Measurements from ENCODE around the gene GLI1. TPM values are rescaled to one million over a fixed set of nuclear protein-coding genes. Genes with fewer than 3 reads are reported as not detected.

The GLI1 gene
- total and polyA plus RNA-seq, 2 donors (not counting 1 experiment from before 2014, with no cell fraction given) = 0.40 to 2.0 TPM

DNA sequence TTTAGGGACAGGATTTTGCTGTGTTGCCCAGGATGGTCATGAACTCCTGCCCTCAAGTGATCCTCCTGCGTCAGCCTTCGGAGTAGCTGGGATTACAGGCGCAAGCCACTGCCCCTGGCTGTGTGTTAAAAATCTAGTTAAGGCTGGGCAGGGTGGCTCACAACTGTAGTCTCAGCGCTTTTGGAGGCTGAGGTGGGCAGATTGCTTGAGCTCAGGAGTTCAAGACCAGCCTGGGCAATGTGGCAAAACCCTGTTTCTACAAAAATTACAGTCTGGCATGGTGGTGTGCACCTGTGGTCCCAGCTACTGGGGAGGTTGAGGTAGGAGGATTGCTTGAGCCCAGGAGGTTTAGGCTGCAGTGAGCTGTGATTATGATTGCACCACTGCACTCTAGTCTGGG lies 51.6 kb downstream of the GLI1 start:
- no peak for DNase-seq (ENCODE audit: low read depth in 2 of 2)
- Histone ChIP-seq H4K20me1 (ENCODE audit: control insufficient read depth, extremely low read depth, insufficient read depth, low read length) (no peaks in the 10 kb centered on the region), H3K27ac (ENCODE audit: insufficient read depth, low read length) (no peak overlapping the region), H3K9me3 (ENCODE audit: control insufficient read depth, insufficient read depth, low read depth, low read length) (no peaks in the 10 kb centered on the region), H3K4me1 (ENCODE audit: control insufficient read depth, extremely low read depth, insufficient read depth, low read length) (no peaks in the 10 kb centered on the region), H3K4me3 (replicated peaks in 1 of 4; ENCODE audit: control extremely low read depth in 1 of 4, insufficient read depth in 1 of 4, low read depth in 3 of 4, low read length in 4 of 4) (no peak overlapping the region), H3K4me2 (ENCODE audit: extremely low read depth, insufficient read depth, low read length) (no peak overlapping the region), H3K36me3 (ENCODE audit: control insufficient read depth, insufficient read depth, low read length) (peaks cover 19% of the 10 kb centered on the region), H3K9ac (ENCODE audit: insufficient read depth, low read length) (no peak overlapping the region), H3K27me3 (ENCODE audit: control insufficient read depth, insufficient read depth, low read length) (no peaks in the 10 kb centered on the region), H2AFZ (ENCODE audit: low read length) (no peak overlapping the region), H3K79me2 (ENCODE audit: control insufficient read depth, insufficient read depth, low read length) (no peaks in the 10 kb centered on the region)
- TF ChIP-seq EZH2 (IDR thresholded peaks at IDR 0.05; ENCODE audit: low read length, missing control alignments) = no peak
- TF ChIP-seq, protein P1, sequence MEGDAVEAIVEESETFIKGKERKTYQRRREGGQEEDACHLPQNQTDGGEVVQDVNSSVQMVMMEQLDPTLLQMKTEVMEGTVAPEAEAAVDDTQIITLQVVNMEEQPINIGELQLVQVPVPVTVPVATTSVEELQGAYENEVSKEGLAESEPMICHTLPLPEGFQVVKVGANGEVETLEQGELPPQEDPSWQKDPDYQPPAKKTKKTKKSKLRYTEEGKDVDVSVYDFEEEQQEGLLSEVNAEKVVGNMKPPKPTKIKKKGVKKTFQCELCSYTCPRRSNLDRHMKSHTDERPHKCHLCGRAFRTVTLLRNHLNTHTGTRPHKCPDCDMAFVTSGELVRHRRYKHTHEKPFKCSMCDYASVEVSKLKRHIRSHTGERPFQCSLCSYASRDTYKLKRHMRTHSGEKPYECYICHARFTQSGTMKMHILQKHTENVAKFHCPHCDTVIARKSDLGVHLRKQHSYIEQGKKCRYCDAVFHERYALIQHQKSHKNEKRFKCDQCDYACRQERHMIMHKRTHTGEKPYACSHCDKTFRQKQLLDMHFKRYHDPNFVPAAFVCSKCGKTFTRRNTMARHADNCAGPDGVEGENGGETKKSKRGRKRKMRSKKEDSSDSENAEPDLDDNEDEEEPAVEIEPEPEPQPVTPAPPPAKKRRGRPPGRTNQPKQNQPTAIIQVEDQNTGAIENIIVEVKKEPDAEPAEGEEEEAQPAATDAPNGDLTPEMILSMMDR (conservative IDR thresholded peaks at IDR 0.05 in 1 of 2, IDR thresholded peaks at IDR 0.05 in 1 of 2; ENCODE audit: low read depth in 1 of 2, low read length in 2 of 2) = no peak

DNA sequence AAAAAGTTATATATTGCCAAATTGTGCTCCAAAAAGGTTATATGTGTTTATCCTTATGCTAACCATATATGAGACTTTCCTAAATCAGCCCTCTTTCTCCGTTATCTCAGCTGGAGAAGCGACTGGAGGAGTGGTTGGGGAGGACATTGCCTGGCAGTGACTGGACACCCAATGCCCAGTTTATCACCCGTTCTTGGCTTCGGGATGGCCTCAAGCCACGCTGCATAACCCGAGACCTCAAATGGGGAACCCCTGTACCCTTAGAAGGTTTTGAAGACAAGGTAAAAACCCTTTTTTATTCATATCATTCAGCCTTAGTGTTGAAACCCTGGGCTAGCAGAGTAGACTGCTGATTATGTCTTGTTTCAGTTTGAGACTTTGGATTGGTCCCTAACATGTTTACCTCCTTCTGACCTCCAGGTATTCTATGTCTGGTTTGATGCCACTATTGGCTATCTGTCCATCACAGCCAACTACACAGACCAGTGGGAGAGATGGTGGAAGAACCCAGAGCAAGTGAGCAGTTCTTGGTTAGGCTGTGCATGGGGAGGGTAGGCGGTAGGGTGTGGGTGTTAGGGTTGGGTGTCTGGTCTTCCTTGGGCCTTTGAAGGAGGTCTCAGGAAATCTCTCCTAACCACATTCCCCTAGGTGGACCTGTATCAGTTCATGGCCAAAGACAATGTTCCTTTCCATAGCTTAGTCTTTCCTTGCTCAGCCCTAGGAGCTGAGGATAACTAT lies 52.2 kb downstream of the GLI1 start:
- Histone ChIP-seq H3K27ac (ENCODE audit: insufficient read depth, low read length) (no peak overlapping the region), H3K4me2 (ENCODE audit: extremely low read depth, insufficient read depth, low read length) (no peak overlapping the region), H3K36me3 (ENCODE audit: control insufficient read depth, insufficient read depth, low read length) (peaks cover 22% of the 10 kb centered on the region), H4K20me1 (ENCODE audit: control insufficient read depth, extremely low read depth, insufficient read depth, low read length) (no peaks in the 10 kb centered on the region), H3K9ac (ENCODE audit: insufficient read depth, low read length) (no peak overlapping the region), H3K27me3 (ENCODE audit: control insufficient read depth, insufficient read depth, low read length) (no peaks in the 10 kb centered on the region), H3K4me1 (ENCODE audit: control insufficient read depth, extremely low read depth, insufficient read depth, low read length) (peaks cover 3% of the 10 kb centered on the region), H3K4me3 (replicated peaks in 1 of 4; ENCODE audit: control extremely low read depth in 1 of 4, insufficient read depth in 1 of 4, low read depth in 3 of 4, low read length in 4 of 4) (no peak overlapping the region), H3K9me3 (ENCODE audit: control insufficient read depth, insufficient read depth, low read depth, low read length) (no peaks in the 10 kb centered on the region), H3K79me2 (ENCODE audit: control insufficient read depth, insufficient read depth, low read length) (peaks cover 2% of the 10 kb centered on the region), H2AFZ (ENCODE audit: low read length) (no peak overlapping the region)
- TF ChIP-seq, protein P1 (conservative IDR thresholded peaks at IDR 0.05 in 1 of 2, IDR thresholded peaks at IDR 0.05 in 1 of 2; ENCODE audit: low read depth in 1 of 2, low read length in 2 of 2) = no peak
- no peak for DNase-seq (ENCODE audit: low read depth in 2 of 2)

DNA sequence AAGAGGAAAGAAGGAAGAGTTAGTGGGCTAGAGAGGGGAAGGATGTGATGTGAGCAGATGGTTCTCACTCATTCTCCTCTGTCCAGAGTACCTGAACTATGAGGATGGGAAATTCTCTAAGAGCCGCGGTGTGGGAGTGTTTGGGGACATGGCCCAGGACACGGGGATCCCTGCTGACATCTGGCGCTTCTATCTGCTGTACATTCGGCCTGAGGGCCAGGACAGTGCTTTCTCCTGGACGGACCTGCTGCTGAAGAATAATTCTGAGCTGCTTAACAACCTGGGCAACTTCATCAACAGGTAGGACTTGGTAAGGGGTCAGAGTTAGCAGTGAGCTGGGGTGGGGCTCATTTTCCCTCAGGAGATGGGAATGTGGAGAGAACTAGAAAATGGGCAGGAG lies 53.1 kb downstream of the GLI1 start:
- H3K79me2 ChIP-seq (ENCODE audit: control insufficient read depth, insufficient read depth, low read length) = peaks cover 11% of the 10 kb centered on the region
- H2AFZ ChIP-seq (ENCODE audit: low read length) = no peak overlapping the region
- peaks cover 8% of the 10 kb centered on the region for H3K4me1 ChIP-seq (ENCODE audit: control insufficient read depth, extremely low read depth, insufficient read depth, low read length)
- H3K36me3 ChIP-seq (ENCODE audit: control insufficient read depth, insufficient read depth, low read length) = peaks cover 27% of the 10 kb centered on the region
- no peak overlapping the region for H3K4me2 ChIP-seq (ENCODE audit: extremely low read depth, insufficient read depth, low read length)
- H3K4me3 ChIP-seq (replicated peaks in 1 of 4; ENCODE audit: control extremely low read depth in 1 of 4, insufficient read depth in 1 of 4, low read depth in 3 of 4, low read length in 4 of 4) = no peak overlapping the region
- H3K27me3 ChIP-seq (ENCODE audit: control insufficient read depth, insufficient read depth, low read length) = no peaks in the 10 kb centered on the region
- no peak overlapping the region for H3K9ac ChIP-seq (ENCODE audit: insufficient read depth, low read length)
- no peaks in the 10 kb centered on the region for H4K20me1 ChIP-seq (ENCODE audit: control insufficient read depth, extremely low read depth, insufficient read depth, low read length)
- H3K9me3 ChIP-seq (ENCODE audit: control insufficient read depth, insufficient read depth, low read depth, low read length) = no peaks in the 10 kb centered on the region
- H3K27ac ChIP-seq (ENCODE audit: insufficient read depth, low read length) = no peak overlapping the region
- DNase-seq (ENCODE audit: low read depth in 2 of 2) = no peak
- TF ChIP-seq, protein P1 (conservative IDR thresholded peaks at IDR 0.05 in 1 of 2, IDR thresholded peaks at IDR 0.05 in 1 of 2; ENCODE audit: low read depth in 1 of 2, low read length in 2 of 2) = no peak
- no peak for TF ChIP-seq EZH2 (IDR thresholded peaks at IDR 0.05; ENCODE audit: low read length, missing control alignments)

All from fibroblast of lung (primary cell).